Thoracic aorta (tissue), 2 donors: ENCODE results near the gene ACVR1B. TPM values are rescaled to one million over a fixed set of nuclear protein-coding genes. Genes with fewer than 3 reads are reported as not detected.

ENCODE experiments used
- ATAC-seq: fragments of 150-250 bp; one replicate; pipeline ENCODE4 v1.8.0; 2017; ENCODE audit warnings: low read depth; ENCODE audit not compliant: insufficient number of reproducible peaks, low FRiP score
- DNase-seq: peaks from one replicate; pipeline ENCODE4 v3.0.0-alpha.2; 2020; ENCODE audit warnings: low spot score
- H3K27ac ChIP-seq, 2 donors: fragments of 200-600 bp; sonication (generic); 1 replicate in 1 of 2; 2 replicates in 1 of 2; pipeline ENCODE4 v1.5.1; 2016; ENCODE audit warnings: mild to moderate bottlenecking in 2 of 2, moderate library complexity in 2 of 2
- H3K27me3 ChIP-seq: fragments of 200-600 bp; sonication (generic); replicated peaks from 2 replicates; pipeline ENCODE4 v1.6.0; 2016; ENCODE audit warnings: mild to moderate bottlenecking; ENCODE audit not compliant: insufficient read depth
- H3K36me3 ChIP-seq: fragments of 200-600 bp; sonication (generic); one replicate; pipeline ENCODE4 v1.5.1; 2016
- H3K4me1 ChIP-seq, 2 donors: fragments of 200-600 bp; sonication (generic); 1 replicate in 1 of 2; 2 replicates in 1 of 2; pipeline versions ENCODE4 v1.5.1 to v1.6.0; 2016; ENCODE audit warnings: low read depth in 2 of 2, mild to moderate bottlenecking in 1 of 2; ENCODE audit not compliant: control insufficient read depth in 1 of 2
- H3K4me3 ChIP-seq: fragments of 200-600 bp; sonication (generic); 2 replicates; pipeline ENCODE4 v1.5.1; 2016; ENCODE audit warnings: mild to moderate bottlenecking
- H3K9me3 ChIP-seq: fragments of 200-600 bp; sonication (generic); 2 replicates; pipeline ENCODE4 v1.5.1; 2016
- total RNA-seq, 2 donors: library from RNA; depleted of rRNA; stranded (reverse); fragments of >200 nt; gene quantifications; one replicate each; pipeline versions ENCODE4 v1.1.0 to v1.2.3, GENCODE V29; 2016
- TF ChIP-seq, protein P1 (sequence below): fragments of 200-600 bp; sonication (generic); IDR thresholded peaks from one replicate; pipeline ENCODE4 v1.5.1; 2019; ENCODE audit warnings: antibody characterized with exemption

The ACVR1B gene
- total RNA-seq, 2 donors from 2014 or later, result 9.9 to 24.4 TPM

DNA sequence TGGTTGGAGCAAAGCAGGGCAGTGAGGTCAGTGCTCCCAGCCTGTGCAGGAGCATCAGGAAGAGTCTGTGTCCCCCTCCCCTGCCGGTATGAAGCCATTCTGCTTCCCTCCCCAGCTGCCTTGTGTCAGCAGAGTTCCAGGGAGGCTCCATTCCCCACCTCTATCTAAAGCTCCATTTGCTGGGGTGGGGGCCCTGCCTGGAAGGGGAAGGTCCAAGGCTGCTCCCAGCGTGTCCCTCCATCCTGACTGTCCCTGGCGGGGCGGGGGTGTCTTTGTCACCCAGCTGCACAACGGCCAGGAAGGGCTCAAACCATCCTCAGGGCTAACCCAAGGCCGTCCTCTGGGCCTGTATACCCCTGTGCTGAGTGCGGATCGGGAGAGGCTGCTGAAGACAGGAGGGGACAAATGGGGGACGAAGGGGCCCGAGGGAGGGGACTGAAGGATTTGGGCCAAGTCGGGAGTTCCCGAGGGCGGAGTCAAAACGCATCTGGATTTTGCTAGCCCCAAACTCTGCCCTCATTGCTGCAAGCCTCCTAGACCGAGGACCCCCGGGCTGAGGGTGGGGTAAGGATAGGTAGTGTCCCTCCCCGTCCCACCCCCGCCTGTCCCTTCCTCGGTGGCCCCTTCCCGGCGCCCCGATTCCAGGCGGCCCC is 44.9 kb upstream of the ACVR1B start:
- peak overlapping the region; percentile 58 to 60 for H3K27ac ChIP-seq
- no peaks in the 10 kb centered on the region for H3K9me3 ChIP-seq
- H3K36me3 ChIP-seq, result no peaks in the 10 kb centered on the region
- H3K27me3 ChIP-seq, result no peaks in the 10 kb centered on the region
- no peak for ATAC-seq
- TF ChIP-seq, protein P1, sequence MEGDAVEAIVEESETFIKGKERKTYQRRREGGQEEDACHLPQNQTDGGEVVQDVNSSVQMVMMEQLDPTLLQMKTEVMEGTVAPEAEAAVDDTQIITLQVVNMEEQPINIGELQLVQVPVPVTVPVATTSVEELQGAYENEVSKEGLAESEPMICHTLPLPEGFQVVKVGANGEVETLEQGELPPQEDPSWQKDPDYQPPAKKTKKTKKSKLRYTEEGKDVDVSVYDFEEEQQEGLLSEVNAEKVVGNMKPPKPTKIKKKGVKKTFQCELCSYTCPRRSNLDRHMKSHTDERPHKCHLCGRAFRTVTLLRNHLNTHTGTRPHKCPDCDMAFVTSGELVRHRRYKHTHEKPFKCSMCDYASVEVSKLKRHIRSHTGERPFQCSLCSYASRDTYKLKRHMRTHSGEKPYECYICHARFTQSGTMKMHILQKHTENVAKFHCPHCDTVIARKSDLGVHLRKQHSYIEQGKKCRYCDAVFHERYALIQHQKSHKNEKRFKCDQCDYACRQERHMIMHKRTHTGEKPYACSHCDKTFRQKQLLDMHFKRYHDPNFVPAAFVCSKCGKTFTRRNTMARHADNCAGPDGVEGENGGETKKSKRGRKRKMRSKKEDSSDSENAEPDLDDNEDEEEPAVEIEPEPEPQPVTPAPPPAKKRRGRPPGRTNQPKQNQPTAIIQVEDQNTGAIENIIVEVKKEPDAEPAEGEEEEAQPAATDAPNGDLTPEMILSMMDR, result no peak
- peaks cover 0 to 25% of the 10 kb centered on the region in 2 donors for H3K4me1 ChIP-seq
- no peak for DNase-seq
- peak overlapping the region; percentile 75 for H3K4me3 ChIP-seq

DNA sequence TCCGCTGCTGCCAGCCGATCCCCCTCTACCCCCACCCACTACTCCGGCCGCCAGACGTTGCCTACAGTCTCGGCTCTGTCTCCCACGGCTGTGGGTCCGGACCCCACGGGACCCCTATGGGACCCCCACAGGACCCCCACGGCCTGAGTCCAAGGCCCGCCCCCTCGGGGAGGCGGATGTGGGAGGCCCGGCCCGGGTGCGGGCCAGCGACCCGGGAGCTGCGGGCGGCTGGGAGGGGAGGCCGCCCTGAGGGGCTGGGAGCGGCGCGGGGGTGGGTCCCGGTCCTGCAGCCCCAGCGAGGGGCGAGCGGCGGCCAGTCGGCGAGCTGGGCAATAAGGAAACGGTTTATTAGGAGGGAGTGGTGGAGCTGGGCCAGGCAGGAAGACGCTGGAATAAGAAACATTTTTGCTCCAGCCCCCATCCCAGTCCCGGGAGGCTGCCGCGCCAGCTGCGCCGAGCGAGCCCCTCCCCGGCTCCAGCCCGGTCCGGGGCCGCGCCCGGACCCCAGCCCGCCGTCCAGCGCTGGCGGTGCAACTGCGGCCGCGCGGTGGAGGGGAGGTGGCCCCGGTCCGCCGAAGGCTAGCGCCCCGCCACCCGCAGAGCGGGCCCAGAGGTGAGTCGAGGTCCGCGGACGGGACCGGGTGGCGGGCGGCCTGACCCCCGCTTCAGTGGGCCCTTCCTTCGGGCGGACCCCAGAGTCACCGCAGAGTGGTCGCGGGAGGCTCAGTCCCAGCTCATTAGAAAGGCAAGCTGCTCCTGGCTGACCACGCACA is 44.2 kb upstream of the ACVR1B start, which contains the start of gene ACVRL1:
ACVRL1 (plus strand) TSS at position 422 of the 773 bp plus-strand sequence. CDS start 4,971 bp downstream, outside the sequence.
- DNase-seq, result no peak
- no peak for ATAC-seq
- Histone ChIP-seq H3K4me1 (peaks cover 0 to 25% of the 10 kb centered on the region in 2 donors), H3K36me3 (no peaks in the 10 kb centered on the region), H3K9me3 (no peaks in the 10 kb centered on the region), H3K27ac (peak within 1 kb of the TSS; percentile 58 to 60), H3K27me3 (no peaks in the 10 kb centered on the region), H3K4me3 (peak within 1 kb of the TSS; percentile 75)
- TF ChIP-seq, protein P1, result no peak

DNA sequence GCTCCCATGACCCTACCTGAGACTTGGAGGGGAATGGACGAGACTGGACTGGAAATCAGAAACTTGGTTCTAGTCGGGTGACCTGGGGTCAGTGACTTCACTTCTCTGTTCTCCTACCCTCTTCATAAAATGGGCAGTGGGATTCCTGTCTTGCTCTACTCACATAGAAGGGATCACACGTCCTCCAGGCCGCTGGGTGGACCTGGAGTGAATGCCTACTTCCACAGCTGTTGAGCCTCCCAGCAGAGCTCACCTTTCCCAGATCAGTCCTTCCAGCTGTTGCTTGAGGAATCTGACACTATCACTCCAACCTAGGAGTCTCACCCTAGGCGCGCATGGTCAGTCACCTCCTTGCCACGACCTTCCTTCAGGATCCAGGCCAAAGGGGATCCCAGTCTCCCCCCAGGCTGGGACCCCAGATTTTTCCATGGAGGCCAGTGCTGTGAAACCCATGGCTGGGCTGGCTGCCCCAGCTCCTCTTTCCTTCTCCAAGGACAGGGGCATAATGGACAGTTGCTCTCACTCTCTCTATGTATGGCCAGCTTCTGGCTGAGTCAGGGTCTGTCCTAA is 43.6 kb upstream of the ACVR1B start:
- no peaks in the 10 kb centered on the region for H3K27me3 ChIP-seq
- no peaks in the 10 kb centered on the region for H3K36me3 ChIP-seq
- peak overlapping the region; percentile 75 for H3K4me3 ChIP-seq
- peaks cover 0 to 25% of the 10 kb centered on the region in 2 donors for H3K4me1 ChIP-seq
- ATAC-seq (no peak), DNase-seq (no peak)
- peak overlapping the region; percentile 58 to 60 for H3K27ac ChIP-seq
- no peaks in the 10 kb centered on the region for H3K9me3 ChIP-seq
- TF ChIP-seq, protein P1, result no peak

DNA sequence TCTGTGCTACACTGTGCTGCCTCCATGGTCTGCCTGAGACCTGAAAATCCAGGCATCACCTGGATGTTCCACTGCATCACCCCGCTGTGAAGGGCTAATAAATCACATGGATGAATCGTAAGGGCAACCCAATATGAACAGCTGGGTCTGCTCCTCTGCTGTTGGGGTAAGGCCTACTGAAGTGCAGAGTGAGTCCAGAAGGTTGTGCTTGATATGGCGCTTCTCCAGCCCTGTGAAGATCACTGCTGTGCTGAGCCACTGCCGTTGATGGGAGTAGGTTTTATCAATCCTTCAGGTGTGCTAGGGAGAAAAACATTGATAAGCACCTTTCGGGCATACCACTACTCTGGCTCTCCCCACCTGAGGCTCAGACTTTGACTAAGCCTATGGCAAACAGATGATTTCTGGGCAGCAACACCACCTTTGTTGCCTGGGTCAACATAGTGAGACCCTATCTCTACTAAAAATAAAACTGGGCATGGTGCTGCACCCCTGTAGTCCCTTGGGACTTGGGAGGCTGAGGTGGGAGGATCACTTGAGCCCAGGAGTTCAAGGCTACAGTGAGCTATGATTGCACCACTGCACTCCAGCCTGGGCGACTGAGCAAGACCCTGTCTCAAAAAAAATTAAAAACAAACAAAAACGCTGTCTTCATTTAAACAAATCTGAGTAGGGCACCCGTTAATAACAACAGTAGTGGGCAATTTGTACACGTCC is 42.5 kb upstream of the ACVR1B start:
- no peak for DNase-seq
- Histone ChIP-seq H3K4me3 (no peak overlapping the region), H3K4me1 (peaks cover 0 to 25% of the 10 kb centered on the region in 2 donors), H3K27me3 (no peaks in the 10 kb centered on the region), H3K27ac (no peak overlapping the region), H3K9me3 (no peaks in the 10 kb centered on the region), H3K36me3 (no peaks in the 10 kb centered on the region)
- no peak for ATAC-seq
- TF ChIP-seq, protein P1, result no peak
